ELR (cell line): Measurements from ENCODE around the gene MEX3D.
A peak's percentile ranks its signal among the peaks of the same experiment; 100 is the strongest.

Experiments
- DNase-seq: peaks from one replicate; pipeline ENCODE4 v3.0.0-alpha.2; 2015; ENCODE audit warnings: low read depth

The MEX3D gene

GRCh38 chr19:1593501-1593772, 25.3 kb upstream of the MEX3D start:
- no peak for DNase-seq

DNA sequence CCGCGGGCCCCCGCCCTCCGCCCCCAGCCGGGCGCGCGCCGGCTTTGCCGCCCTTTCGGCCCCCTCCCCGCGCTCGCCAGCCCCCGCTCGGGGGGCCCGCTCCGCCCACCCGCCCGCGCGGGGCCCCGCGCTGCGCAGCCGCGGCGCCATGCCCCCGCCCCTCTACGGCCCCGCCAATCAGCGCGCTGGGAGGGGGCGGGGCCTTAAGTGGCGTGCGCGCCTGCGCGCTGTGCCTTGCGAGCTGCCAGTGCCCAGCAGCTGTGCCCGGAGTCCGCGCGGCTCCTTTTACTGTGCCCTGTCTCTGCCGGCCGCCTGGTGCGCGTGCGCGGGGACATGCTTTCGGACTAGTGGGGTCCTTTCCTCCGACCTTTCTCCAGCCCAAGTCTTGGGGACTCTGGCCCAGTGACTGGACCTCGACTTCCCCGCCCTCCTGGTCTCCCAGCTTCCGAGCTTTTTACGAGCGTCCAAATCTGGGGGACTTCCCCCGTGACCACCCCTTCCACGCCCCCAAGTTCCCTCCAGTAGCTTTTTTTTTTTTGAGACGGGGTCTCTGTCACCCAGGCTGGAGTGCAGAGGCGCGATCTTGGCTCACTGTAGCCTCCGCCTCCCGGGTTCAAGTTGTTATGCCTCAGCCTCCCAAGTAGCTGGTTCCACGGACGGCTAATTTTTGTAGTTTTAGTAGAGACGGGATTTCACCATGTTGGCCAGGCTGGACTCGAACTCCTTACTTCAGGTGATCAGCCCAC, 24.8 kb upstream of the MEX3D start, which contains the start of gene MBD3:
TSS of gene MBD3 (minus strand) at position 111 of the 746 bp plus-strand sequence. CDS start 234 bp downstream, outside the sequence.
- DNase-seq: peak; percentile 93

GRCh38 chr19:1592024-1592754, 24.1 kb upstream of the MEX3D start:
- peak; percentile 92 for DNase-seq

DNA sequence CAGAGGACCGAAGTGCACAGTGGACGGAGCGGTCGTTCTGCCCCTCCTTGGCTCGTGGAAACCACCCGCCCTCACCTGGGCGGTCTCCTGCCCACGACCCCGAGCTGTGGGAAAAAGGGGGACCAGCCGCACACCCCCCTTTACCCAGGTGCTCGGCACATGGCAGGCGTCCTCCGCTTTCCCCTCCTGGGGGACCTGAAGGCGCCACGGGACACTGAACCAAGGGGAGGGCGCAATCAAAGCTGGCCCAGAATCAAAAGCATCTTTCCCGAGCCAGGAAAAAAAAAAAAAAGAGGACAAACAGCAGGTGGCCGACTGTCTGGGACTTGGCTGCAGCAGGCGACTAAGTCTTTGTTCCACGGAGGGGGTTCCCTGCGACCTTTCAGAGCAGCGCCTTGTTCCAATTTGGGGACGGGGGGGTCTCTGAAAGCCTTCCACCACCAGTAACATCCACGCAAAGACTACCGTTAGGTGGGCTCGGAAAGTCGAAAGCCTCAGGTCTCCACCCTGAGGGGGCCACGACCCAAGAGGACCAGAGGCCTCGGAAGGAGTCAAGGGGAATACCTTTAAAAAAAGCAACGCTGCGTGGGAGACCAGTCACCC, 23.4 kb upstream of the MEX3D start:
- DNase-seq: peak; percentile 40

GRCh38 chr19:1590641-1591397, 22.7 kb upstream of the MEX3D start:
- DNase-seq: peak; percentile 48

DNA sequence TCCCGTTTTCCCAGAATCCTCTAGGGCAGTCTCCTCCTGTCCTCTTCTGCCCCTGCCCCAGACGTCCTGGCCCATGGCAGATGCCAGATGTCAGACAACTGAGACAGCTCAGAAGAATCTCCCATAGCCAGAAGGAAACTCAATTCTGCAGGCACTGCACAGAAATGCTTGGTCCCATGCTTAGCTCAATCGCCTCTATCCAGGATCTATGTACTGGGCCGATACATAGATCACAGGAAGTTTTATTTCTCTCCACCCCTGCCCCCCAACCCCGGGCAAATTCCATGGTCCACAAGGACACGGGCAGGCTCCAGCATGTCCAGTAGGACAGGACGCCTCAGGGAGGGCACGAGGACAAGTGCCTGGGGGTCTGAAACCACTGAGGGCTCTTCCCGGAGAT, 19.7 kb upstream of the MEX3D start:
- no peak for DNase-seq

GRCh38 chr19:1585243-1585580, 17.1 kb upstream of the MEX3D start:
- no peak for DNase-seq

- no peak for DNase-seq
Measured at GRCh38 chr19:1584500-1585242, 16.5 kb upstream of the MEX3D start.

GRCh38 chr19:1582201-1582600, 14.1 kb upstream of the MEX3D start:
- no peak for DNase-seq

- no peak for DNase-seq
Measured at GRCh38 chr19:1580957-1581356, 12.8 kb upstream of the MEX3D start.

DNA sequence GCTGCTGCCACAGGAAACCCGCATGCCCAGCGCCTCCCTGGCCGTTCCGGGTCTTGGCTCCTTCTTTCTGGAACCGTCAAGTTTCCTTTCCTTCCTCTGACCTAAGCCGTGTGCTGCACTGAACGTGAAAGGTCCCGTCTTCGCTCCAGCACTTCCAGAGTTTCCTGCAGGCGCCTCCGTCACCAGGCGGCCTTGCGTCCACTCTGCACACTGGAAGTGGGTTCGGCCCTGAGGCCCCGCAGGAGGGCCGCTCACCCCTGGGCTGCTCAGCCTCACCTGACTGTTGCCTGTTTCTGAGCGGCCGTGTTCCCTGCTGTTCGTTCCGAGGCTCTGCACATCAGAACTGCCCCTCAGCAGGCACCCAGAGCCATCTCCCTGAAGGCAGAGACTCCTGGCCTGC, 12.3 kb upstream of the MEX3D start:
- no peak for DNase-seq

GRCh38 chr19:1579222-1579621, 11.1 kb upstream of the MEX3D start:
- no peak for DNase-seq

- no peak for DNase-seq
Measured at GRCh38 chr19:1577929-1578618, 9.9 kb upstream of the MEX3D start.

DNA sequence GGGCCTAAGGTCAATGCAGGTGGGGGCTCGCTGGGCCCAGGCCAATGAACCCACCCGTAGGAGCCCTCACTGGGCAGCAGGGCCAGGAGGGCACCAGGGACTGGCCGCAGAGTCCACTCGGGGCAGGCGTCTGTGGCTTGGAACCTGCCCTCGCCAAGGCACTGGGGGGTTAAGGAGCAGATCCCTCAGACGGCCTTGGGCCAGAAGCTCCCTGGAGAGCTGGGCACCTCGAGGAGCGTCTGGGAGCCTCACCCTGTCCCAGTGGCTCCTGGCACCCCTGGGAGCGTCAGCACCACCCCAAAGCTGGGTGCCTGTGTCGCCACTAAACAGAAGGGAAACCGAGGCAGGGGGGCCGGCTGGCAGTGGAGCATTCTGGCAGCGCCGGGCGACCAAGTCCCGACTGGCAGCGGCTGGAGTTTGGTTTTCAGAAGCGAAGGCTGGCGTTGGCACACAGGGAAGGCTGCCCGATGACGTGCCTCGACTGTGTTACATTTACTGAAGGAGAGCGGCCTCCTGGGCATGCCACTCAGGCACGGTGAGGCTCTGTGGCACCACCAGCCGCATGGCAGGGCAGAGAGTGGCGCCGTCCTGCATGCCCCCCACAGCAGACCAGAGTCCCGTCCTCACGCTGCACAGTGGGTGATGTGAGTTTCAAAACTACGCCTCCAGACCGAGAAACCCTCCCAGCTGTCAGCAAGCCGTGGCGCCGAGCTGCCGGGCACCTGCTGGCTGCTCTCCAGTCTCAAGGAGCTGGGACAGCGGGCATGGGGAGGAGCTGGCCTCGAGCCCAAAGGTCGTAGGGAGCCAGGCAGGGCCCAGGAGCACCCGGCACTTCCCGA, 9.2 kb upstream of the MEX3D start:
- no peak for DNase-seq

GRCh38 chr19:1576242-1577089, 8.3 kb upstream of the MEX3D start:
- DNase-seq: no peak

DNA sequence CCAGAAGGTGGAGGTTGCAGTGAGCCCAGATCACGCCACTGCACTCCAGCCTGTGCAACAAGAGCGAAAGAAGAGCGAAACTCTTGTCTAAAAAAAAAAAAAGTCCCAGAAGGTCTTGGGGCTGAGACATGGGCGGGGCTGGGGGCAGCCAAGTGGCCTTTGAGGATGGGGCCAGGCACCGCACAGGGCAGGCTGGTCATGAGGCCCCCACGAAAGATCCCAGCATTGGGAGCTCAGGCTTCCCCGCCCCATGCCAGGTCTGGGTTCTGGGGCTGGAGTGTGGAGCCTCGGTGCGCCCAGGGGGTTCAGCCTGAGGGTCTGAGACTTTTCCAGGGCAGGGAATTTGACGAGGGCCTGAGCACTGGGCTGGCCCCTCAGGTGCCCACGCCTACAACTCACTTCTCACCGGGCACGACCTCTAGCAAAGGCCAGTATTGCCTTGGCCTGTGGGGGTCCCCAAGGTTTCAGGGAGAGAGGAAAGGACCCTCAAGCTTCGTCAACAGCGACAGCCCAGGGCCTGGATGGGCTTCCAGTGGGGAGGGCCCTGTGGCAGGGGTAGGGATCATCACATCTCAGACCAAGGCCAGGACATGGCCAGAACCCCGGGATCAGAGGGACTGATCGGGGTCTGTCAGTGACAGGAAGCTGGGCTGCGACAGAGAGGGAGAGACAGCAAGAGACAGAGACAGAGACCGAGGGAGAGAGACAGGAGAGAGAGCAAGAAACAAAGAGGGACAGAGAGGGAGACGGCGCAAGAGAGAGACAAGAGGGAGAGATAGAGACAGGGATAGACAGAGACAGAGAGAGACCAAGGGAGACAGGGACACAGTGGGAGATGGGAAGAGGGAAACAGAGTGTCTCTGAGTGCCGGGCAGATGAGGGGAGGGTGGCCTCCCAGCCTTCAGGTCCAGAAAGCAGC, 7.5 kb upstream of the MEX3D start:
- DNase-seq: no peak

DNA sequence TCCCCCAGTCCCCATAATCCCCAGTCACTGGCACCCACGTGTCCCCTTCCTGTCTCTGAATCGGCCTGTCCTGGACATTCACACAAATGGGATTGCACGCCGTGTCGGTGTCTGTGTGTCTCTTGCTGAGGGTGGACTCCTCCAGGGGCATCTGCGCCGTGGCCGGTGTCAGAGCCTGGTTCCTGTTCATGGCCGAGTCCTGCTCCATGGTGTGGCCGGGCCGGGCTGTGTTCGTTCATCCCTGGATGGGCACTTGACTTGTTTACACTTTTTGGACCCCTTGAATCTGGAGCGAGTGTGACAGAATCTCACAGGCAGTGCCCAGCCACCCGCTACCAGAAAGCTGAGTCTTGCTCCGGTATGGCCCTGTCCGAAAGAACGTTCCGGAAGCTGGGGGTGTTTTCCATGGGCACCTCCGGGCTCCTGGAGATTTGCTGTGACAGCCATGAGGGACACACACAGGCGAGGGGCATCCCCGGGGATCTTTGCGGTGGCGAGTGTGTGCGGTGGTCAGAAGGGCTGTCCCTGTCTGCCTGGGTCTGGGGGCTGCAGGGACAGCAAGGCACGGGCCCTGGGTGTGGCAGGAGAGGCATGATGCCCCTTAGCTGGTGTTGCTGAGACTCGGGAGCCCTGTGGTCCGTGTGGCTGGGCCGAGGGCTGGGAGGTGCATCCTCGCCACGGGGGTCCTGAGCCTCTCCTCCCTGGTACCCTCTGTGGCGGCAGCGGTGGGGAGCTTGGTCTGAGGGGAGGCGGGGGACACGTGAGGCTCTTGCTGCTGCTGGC, 6.4 kb upstream of the MEX3D start:
- no peak for DNase-seq

GRCh38 chr19:1572795-1573194, 4.7 kb upstream of the MEX3D start:
- no peak for DNase-seq
